KBM-7 (cell line): ENCODE data around the gene CENPM.

Experiments
- DNase-seq: peaks from one replicate; pipeline ENCODE4 v3.0.0-alpha.2; 2015
- in situ Hi-C: fragments of 300-500 bp; cut with MboI; formaldehyde crosslinking; loops from 2 replicates; pipeline ENCODE4 v1.14.3; 2020; ENCODE audit warnings: low sequenced_read_pairs, low pct_unique_long_range_greater_than_20kb, mixed read lengths

Gene CENPM

GRCh38 chr22:41946629-41947423 lies at the start of gene CENPM:
Gene CENPM, minus strand, starts transcription at chr22:41947152. Its CDS starts 76 bp downstream, at chr22:41947076.
- DNase-seq, result peak; percentile 97
- in situ Hi-C loops, result no loop called here

- in situ Hi-C loops, result no loop called here
- no peak for DNase-seq
Observed at GRCh38 chr22:41995211-41995610, 48.3 kb upstream of the CENPM start.

- in situ Hi-C loops, result no loop called here
- DNase-seq, result no peak
Observed at GRCh38 chr22:41992496-41992895, 45.5 kb upstream of the CENPM start.

GRCh38 chr22:41991111-41991510 lies 44.2 kb upstream of the CENPM start:
- DNase-seq, result no peak
- in situ Hi-C loops, result no loop called here

- in situ Hi-C loops, result no loop called here
- no peak for DNase-seq
Observed at GRCh38 chr22:41989246-41989645, 42.3 kb upstream of the CENPM start.

- no peak for DNase-seq
- in situ Hi-C loops, result no loop called here
Observed at GRCh38 chr22:41987276-41987675, 40.3 kb upstream of the CENPM start.

- no peak for DNase-seq
- in situ Hi-C loops, result no loop called here
Observed at GRCh38 chr22:41983513-41984405, 36.8 kb upstream of the CENPM start.

- DNase-seq, result no peak
- in situ Hi-C loops, result no loop called here
Observed at GRCh38 chr22:41982865-41983264, 35.9 kb upstream of the CENPM start.

- in situ Hi-C loops, result no loop called here
Observed at GRCh38 chr22:41979423-41980250, 32.7 kb upstream of the CENPM start.

GRCh38 chr22:41978732-41979131 lies 31.8 kb upstream of the CENPM start:
- in situ Hi-C loops, result no loop called here

More at GRCh38 chr22:41979423-41980250, 32.7 kb upstream of the CENPM start:
- no peak for DNase-seq

GRCh38 chr22:41976961-41977566 lies 30.1 kb upstream of the CENPM start:
- in situ Hi-C loops, result no loop called here
- no peak for DNase-seq

More at GRCh38 chr22:41978732-41979131, 31.8 kb upstream of the CENPM start:
- DNase-seq, result no peak

GRCh38 chr22:41976070-41976901 lies 29.3 kb upstream of the CENPM start:
- DNase-seq, result no peak
- in situ Hi-C loops, result no loop called here

- no peak for DNase-seq
- in situ Hi-C loops, result no loop called here
Observed at GRCh38 chr22:41975299-41976069, 28.5 kb upstream of the CENPM start.

- in situ Hi-C loops, result no loop called here
- DNase-seq, result no peak
Observed at GRCh38 chr22:41974691-41975290, 27.8 kb upstream of the CENPM start.

GRCh38 chr22:41971431-41971830 lies 24.5 kb upstream of the CENPM start:
- in situ Hi-C loops, result no loop called here
- no peak for DNase-seq

GRCh38 chr22:41970601-41971000 lies 23.6 kb upstream of the CENPM start:
- in situ Hi-C loops, result no loop called here
- DNase-seq, result no peak

GRCh38 chr22:41969110-41969646 lies 22.2 kb upstream of the CENPM start, which contains the start of gene SEPTIN3:
Gene SEPTIN3, plus strand, starts transcription at chr22:41969443. Its CDS starts 2,050 bp downstream, at chr22:41971493.
- in situ Hi-C loops, result no loop called here
- no peak for DNase-seq
